Fibroblast of lung (primary cell): Measurements from ENCODE around the gene PLLP.

Experiments used
- CTCF ChIP-seq, 2 donors: IDR thresholded peaks in 1 of 2; conservative IDR thresholded peaks in 1 of 2; 1 replicate in 1 of 2; 2 replicates in 1 of 2; pipeline ENCODE4 v1.5.1; 2011 to 2012; ENCODE audit warnings: low read length in 2 of 2, control low read depth in 1 of 2, inconsistent platforms in 1 of 2, low read depth in 1 of 2, mild to moderate bottlenecking in 1 of 2
- EZH2 ChIP-seq: IDR thresholded peaks from 2 replicates; pipeline ENCODE4 v1.5.1; 2012; ENCODE audit warnings: low read length, control low read depth, mild to moderate bottlenecking; ENCODE audit errors: missing control alignments

GRCh38 chr16:57278494-57278893 is 6.0 kb downstream of the PLLP start:
- TF ChIP-seq CTCF (conservative IDR thresholded peaks at IDR 0.05 in 1 of 2, IDR thresholded peaks at IDR 0.05 in 1 of 2; ENCODE audit: low read depth in 1 of 2, low read length in 2 of 2) (no peak), EZH2 (no peak)
